T-helper 17 cell (primary cell): ENCODE data around the gene UBE2S. TPM values are rescaled to one million over a fixed set of nuclear protein-coding genes. Genes with fewer than 3 reads are reported as not detected.
"Not testable (repeated sequence)": the region's sequence is repeated elsewhere in the genome, so short reads cannot be mapped to it uniquely, and the experiment has no call there.

ENCODE experiments used
- ATAC-seq: fragments of 150-1000 bp; cut with Tn5 transposase; 2 replicates; pipeline ENCODE4 v1.10.0; 2021; ENCODE audit warnings: mild to moderate bottlenecking, moderate library complexity
- DNase-seq, 3 donors: peaks; one replicate each; pipeline versions ENCODE4 v3.0.0 to v3.0.0-alpha.2; 2020 to 2021
- H3K9me3 ChIP-seq: one replicate; pipeline ENCODE4 v1.7.0; 2013; ENCODE audit warnings: low read length, mild to moderate bottlenecking; ENCODE audit not compliant: control insufficient read depth, poor library complexity, severe bottlenecking
- H3K27ac Mint-ChIP-seq: one replicate; pipeline ENCODE4 v1.8.0; 2022; ENCODE audit warnings: mild to moderate bottlenecking, moderate library complexity, mixed read lengths
- H3K27me3 Mint-ChIP-seq: one replicate; pipeline ENCODE4 v1.8.0; 2022; ENCODE audit warnings: mixed read lengths
- H3K36me3 Mint-ChIP-seq: one replicate; pipeline ENCODE4 v1.8.0; 2022; ENCODE audit warnings: low read depth, mixed read lengths
- H3K4me1 Mint-ChIP-seq: one replicate; pipeline ENCODE4 v1.8.0; 2022; ENCODE audit warnings: mild to moderate bottlenecking, mixed read lengths
- H3K4me3 Mint-ChIP-seq: one replicate; pipeline ENCODE4 v1.8.0; 2022; ENCODE audit warnings: mild to moderate bottlenecking, moderate library complexity, mixed read lengths
- total RNA-seq, 4 donors: library from RNA in 2 of 4; stranded (reverse) in 2 of 4; gene quantifications; one replicate each; pipeline ENCODE4 v1.2.3 and lab custom pipeline; 2022 to 2026

Gene UBE2S
- total RNA-seq, 2 donors from 2014 or later = 64.6 to 78.1 TPM

GRCh38 chr19:55407800-55408532, 378 bp upstream of the UBE2S start:
- no peaks in the 10 kb centered on the region for H3K9me3 ChIP-seq
- DNase-seq (peak; percentile 94 to 96 (median 94)), ATAC-seq (peak; percentile 93)
- H3K36me3 Mint-ChIP-seq = peaks cover 7% of the 10 kb centered on the region
- peak overlapping the region; percentile 88 for H3K4me3 Mint-ChIP-seq
- H3K4me1 Mint-ChIP-seq = peaks cover 23% of the 10 kb centered on the region
- H3K27ac Mint-ChIP-seq = peak overlapping the region; percentile 95
- H3K27me3 Mint-ChIP-seq = no peaks in the 10 kb centered on the region

GRCh38 chr19:55406826-55407549, 600 bp downstream of the UBE2S start:
- peak overlapping the region; percentile 88 for H3K4me3 Mint-ChIP-seq
- no peaks in the 10 kb centered on the region for H3K27me3 Mint-ChIP-seq
- peaks cover 7% of the 10 kb centered on the region for H3K36me3 Mint-ChIP-seq
- DNase-seq (peak in 1 of 3 donors; percentile 17), ATAC-seq (no peak)
- no peaks in the 10 kb centered on the region for H3K9me3 ChIP-seq
- H3K27ac Mint-ChIP-seq = peak overlapping the region; percentile 95
- peaks cover 23% of the 10 kb centered on the region for H3K4me1 Mint-ChIP-seq

- Mint-ChIP-seq H3K4me3 (peak overlapping the region; percentile 88), H3K27ac (peak overlapping the region; percentile 95), H3K4me1 (peaks cover 23% of the 10 kb centered on the region), H3K27me3 (no peaks in the 10 kb centered on the region), H3K36me3 (peaks cover 7% of the 10 kb centered on the region)
- ATAC-seq (no peak), DNase-seq (no peak)
- H3K9me3 ChIP-seq = no peaks in the 10 kb centered on the region
Measured at GRCh38 chr19:55406091-55406825, 1.3 kb downstream of the UBE2S start.

- ATAC-seq = no peak
- no peaks in the 10 kb centered on the region for H3K9me3 ChIP-seq
- Mint-ChIP-seq H3K36me3 (peaks cover 7% of the 10 kb centered on the region), H3K4me3 (peak overlapping the region; percentile 88), H3K4me1 (peaks cover 23% of the 10 kb centered on the region), H3K27me3 (no peaks in the 10 kb centered on the region), H3K27ac (peak overlapping the region; percentile 95)
- DNase-seq = no peak
Measured at GRCh38 chr19:55405638-55406037, 1.9 kb downstream of the UBE2S start.

- no peaks in the 10 kb centered on the region for H3K27me3 Mint-ChIP-seq
- peaks cover 5% of the 10 kb centered on the region for H3K36me3 Mint-ChIP-seq
- H3K4me3 Mint-ChIP-seq = no peak overlapping the region
Measured at GRCh38 chr19:55402509-55402908, 5.1 kb downstream of the UBE2S start.

GRCh38 chr19:55401390-55401789, 6.2 kb downstream of the UBE2S start:
- DNase-seq, H3K36me3 Mint-ChIP-seq, H3K9me3 ChIP-seq, ATAC-seq, H3K27me3 Mint-ChIP-seq: not testable (repeated sequence)
- peak overlapping the region; percentile 24 for H3K27ac Mint-ChIP-seq
- peaks cover 29% of the 10 kb centered on the region for H3K4me1 Mint-ChIP-seq
- peak overlapping the region; percentile 47 for H3K4me3 Mint-ChIP-seq

More at GRCh38 chr19:55402509-55402908, 5.1 kb downstream of the UBE2S start:
- H3K9me3 ChIP-seq = no peaks in the 10 kb centered on the region
- H3K27ac Mint-ChIP-seq = peak overlapping the region; percentile 24
- peaks cover 33% of the 10 kb centered on the region for H3K4me1 Mint-ChIP-seq
- ATAC-seq (no peak), DNase-seq (no peak)

- Mint-ChIP-seq H3K4me3 (peak overlapping the region; percentile 9), H3K27ac (peak overlapping the region; percentile 81), H3K27me3 (no peaks in the 10 kb centered on the region), H3K4me1 (peaks cover 20% of the 10 kb centered on the region), H3K36me3 (no peaks in the 10 kb centered on the region)
- DNase-seq (no peak), ATAC-seq (no peak)
- H3K9me3 ChIP-seq = no peaks in the 10 kb centered on the region
Measured at GRCh38 chr19:55400281-55401087, 7.1 kb downstream of the UBE2S start.

- Mint-ChIP-seq H3K4me3 (peak overlapping the region; percentile 49), H3K27me3 (no peaks in the 10 kb centered on the region)
- DNase-seq = no peak
Measured at GRCh38 chr19:55398200-55398925, 9.2 kb downstream of the UBE2S start.

GRCh38 chr19:55392820-55393761, 14.5 kb downstream of the UBE2S start:
- ATAC-seq = no peak
- Mint-ChIP-seq H3K4me1 (peaks cover 29% of the 10 kb centered on the region), H3K36me3 (no peaks in the 10 kb centered on the region), H3K4me3 (no peak overlapping the region), H3K27me3 (no peaks in the 10 kb centered on the region), H3K27ac (peak overlapping the region; percentile 67)
- H3K9me3 ChIP-seq = no peaks in the 10 kb centered on the region
- no peak for DNase-seq

More at GRCh38 chr19:55398200-55398925, 9.2 kb downstream of the UBE2S start:
- peak overlapping the region; percentile 81 for H3K27ac Mint-ChIP-seq
- no peaks in the 10 kb centered on the region for H3K9me3 ChIP-seq
- H3K36me3 Mint-ChIP-seq = no peaks in the 10 kb centered on the region
- no peak for ATAC-seq
- H3K4me1 Mint-ChIP-seq = peaks cover 18% of the 10 kb centered on the region

GRCh38 chr19:55391702-55392615, 15.6 kb downstream of the UBE2S start:
- no peaks in the 10 kb centered on the region for H3K36me3 Mint-ChIP-seq
- no peak for DNase-seq
- H3K27ac Mint-ChIP-seq = peak overlapping the region; percentile 67
- H3K4me3 Mint-ChIP-seq = no peak overlapping the region
- H3K27me3 Mint-ChIP-seq = no peaks in the 10 kb centered on the region
- H3K9me3 ChIP-seq = no peaks in the 10 kb centered on the region
- ATAC-seq = no peak
- H3K4me1 Mint-ChIP-seq = peaks cover 29% of the 10 kb centered on the region
